Measurements from ENCODE around the gene LMOD3.

LMOD3 gene

DNA sequence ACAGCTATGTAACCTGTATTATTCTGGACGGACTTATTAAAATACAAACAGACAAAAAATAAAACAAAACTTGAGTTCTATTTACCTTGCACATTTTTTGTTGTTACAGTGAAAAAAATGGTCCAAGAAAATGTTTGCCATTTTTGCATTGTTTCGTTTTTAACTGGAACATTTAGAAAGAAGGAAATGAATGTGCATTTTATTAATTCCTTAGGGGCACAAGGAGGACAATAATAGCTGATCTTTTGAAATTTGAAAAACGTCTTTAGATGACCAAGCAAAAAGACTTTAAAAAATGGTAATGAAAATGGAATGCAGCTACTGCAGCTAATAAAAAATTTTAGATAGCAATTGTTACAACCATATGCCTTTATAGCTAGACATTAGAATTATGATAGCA lies 17.1 kb downstream of the LMOD3 start:
- TF ChIP-seq EZH2phosphoT487 (conservative IDR thresholded peaks at IDR 0.05; ENCODE audit: low read length) = no peak
- TF ChIP-seq, protein P1, sequence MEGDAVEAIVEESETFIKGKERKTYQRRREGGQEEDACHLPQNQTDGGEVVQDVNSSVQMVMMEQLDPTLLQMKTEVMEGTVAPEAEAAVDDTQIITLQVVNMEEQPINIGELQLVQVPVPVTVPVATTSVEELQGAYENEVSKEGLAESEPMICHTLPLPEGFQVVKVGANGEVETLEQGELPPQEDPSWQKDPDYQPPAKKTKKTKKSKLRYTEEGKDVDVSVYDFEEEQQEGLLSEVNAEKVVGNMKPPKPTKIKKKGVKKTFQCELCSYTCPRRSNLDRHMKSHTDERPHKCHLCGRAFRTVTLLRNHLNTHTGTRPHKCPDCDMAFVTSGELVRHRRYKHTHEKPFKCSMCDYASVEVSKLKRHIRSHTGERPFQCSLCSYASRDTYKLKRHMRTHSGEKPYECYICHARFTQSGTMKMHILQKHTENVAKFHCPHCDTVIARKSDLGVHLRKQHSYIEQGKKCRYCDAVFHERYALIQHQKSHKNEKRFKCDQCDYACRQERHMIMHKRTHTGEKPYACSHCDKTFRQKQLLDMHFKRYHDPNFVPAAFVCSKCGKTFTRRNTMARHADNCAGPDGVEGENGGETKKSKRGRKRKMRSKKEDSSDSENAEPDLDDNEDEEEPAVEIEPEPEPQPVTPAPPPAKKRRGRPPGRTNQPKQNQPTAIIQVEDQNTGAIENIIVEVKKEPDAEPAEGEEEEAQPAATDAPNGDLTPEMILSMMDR (IDR thresholded peaks at IDR 0.05; ENCODE audit: insufficient read depth, low read length, poor library complexity, severe bottlenecking) = no peak
- peaks cover 4% of the 10 kb centered on the region; the same call in 1 of the 2 replicates for H3K36me3 ChIP-seq (ENCODE audit: low read length)
- H3K9me2 ChIP-seq (replicated peaks; ENCODE audit: insufficient read depth, low read length) = no peaks in the 10 kb centered on the region
- H3K4me2 ChIP-seq (ENCODE audit: low read depth, low read length, poor library complexity, severe bottlenecking) = no peak overlapping the region
- no peak overlapping the region for H3K4me3 ChIP-seq (ENCODE audit: insufficient read depth, low read length, poor library complexity, severe bottlenecking)
- no peak overlapping the region for H3K27ac ChIP-seq (ENCODE audit: low read depth, low read length)
- H3K79me2 ChIP-seq (ENCODE audit: insufficient read depth, low read length) = no peaks in the 10 kb centered on the region
- no peaks in the 10 kb centered on the region for H4K20me1 ChIP-seq (ENCODE audit: low read depth, low read length)
- H3K9ac ChIP-seq (ENCODE audit: low read length) = no peak overlapping the region
- no peaks in the 10 kb centered on the region for H3K27me3 ChIP-seq (ENCODE audit: low read length)
- H2AFZ ChIP-seq (ENCODE audit: low read depth, low read length, severe bottlenecking) = no peak overlapping the region
- H3K9me3 ChIP-seq (ENCODE audit: insufficient read depth, low read length) = no peaks in the 10 kb centered on the region
- 0 out of 2 replicates have a peak, but pooled peaks cover 5% of the 10 kb centered on the region for H3F3A ChIP-seq (ENCODE audit: insufficient read depth)

DNA sequence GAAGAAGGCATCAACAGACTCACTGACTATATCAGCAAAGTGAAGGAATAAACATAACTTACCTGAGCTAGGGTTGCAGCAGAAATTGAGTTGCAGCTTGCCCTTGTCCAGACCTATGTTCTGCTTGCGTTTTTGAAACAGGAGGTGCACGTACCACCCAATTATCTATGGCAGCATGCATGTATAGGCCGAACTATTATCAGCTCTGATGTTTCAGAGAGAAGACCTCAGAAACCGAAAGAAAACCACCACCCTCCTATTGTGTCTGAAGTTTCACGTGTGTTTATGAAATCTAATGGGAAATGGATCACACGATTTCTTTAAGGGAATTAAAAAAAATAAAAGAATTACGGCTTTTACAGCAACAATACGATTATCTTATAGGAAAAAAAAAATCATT lies 17.8 kb downstream of the LMOD3 start:
- Histone ChIP-seq H3K4me2 (ENCODE audit: low read depth, low read length, poor library complexity, severe bottlenecking) (no peak overlapping the region), H3K36me3 (ENCODE audit: low read length) (peaks cover 4% of the 10 kb centered on the region; the same call in 1 of the 2 replicates), H3K79me2 (ENCODE audit: insufficient read depth, low read length) (no peaks in the 10 kb centered on the region; the same call in 1 of the 2 replicates), H3F3A (ENCODE audit: insufficient read depth) (0 out of 2 replicates have a peak, but pooled peaks cover 5% of the 10 kb centered on the region), H3K27me3 (ENCODE audit: low read length) (no peaks in the 10 kb centered on the region), H3K9ac (ENCODE audit: low read length) (no peak overlapping the region), H3K9me3 (ENCODE audit: insufficient read depth, low read length) (no peaks in the 10 kb centered on the region), H2AFZ (ENCODE audit: low read depth, low read length, severe bottlenecking) (no peak overlapping the region), H4K20me1 (ENCODE audit: low read depth, low read length) (no peaks in the 10 kb centered on the region), H3K9me2 (replicated peaks; ENCODE audit: insufficient read depth, low read length) (no peaks in the 10 kb centered on the region), H3K27ac (ENCODE audit: low read depth, low read length) (no peak overlapping the region), H3K4me3 (ENCODE audit: insufficient read depth, low read length, poor library complexity, severe bottlenecking) (no peak overlapping the region)
- no peak for TF ChIP-seq EZH2phosphoT487 (conservative IDR thresholded peaks at IDR 0.05; ENCODE audit: low read length)
- TF ChIP-seq, protein P1 (IDR thresholded peaks at IDR 0.05; ENCODE audit: insufficient read depth, low read length, poor library complexity, severe bottlenecking) = no peak

DNA sequence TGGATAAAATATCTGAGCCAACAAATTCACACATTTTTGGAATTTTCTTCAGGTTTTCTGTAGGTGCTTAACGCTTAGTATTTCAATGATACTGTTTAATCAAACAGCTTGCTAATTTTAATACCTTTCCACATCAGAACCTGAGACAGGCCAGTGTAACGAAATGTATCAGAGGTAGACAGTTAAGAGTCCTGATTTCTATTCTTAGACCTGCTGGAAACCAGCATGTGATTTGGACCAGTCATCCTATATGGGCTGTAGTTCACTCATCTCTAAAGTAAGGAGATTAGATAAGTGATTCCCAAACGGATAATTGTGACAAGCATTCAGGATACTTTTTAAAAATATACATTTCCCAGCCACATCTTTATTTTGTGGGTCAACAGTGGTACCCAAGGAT lies 19.3 kb downstream of the LMOD3 start:
- TF ChIP-seq, protein P1 (IDR thresholded peaks at IDR 0.05; ENCODE audit: insufficient read depth, low read length, poor library complexity, severe bottlenecking) = no peak
- TF ChIP-seq EZH2phosphoT487 (conservative IDR thresholded peaks at IDR 0.05; ENCODE audit: low read length) = no peak
- Histone ChIP-seq H3K9me3 (ENCODE audit: insufficient read depth, low read length) (no peaks in the 10 kb centered on the region), H2AFZ (ENCODE audit: low read depth, low read length, severe bottlenecking) (no peak overlapping the region), H3K27me3 (ENCODE audit: low read length) (no peaks in the 10 kb centered on the region), H3K9me2 (replicated peaks; ENCODE audit: insufficient read depth, low read length) (no peaks in the 10 kb centered on the region), H3F3A (ENCODE audit: insufficient read depth) (0 out of 2 replicates have a peak, but pooled peaks cover 5% of the 10 kb centered on the region), H3K27ac (ENCODE audit: low read depth, low read length) (no peak overlapping the region), H3K4me3 (ENCODE audit: insufficient read depth, low read length, poor library complexity, severe bottlenecking) (no peak overlapping the region), H3K36me3 (ENCODE audit: low read length) (peaks cover 4% of the 10 kb centered on the region; the same call in 1 of the 2 replicates), H3K79me2 (ENCODE audit: insufficient read depth, low read length) (no peaks in the 10 kb centered on the region; the same call in 1 of the 2 replicates), H4K20me1 (ENCODE audit: low read depth, low read length) (no peaks in the 10 kb centered on the region), H3K4me2 (ENCODE audit: low read depth, low read length, poor library complexity, severe bottlenecking) (no peak overlapping the region), H3K9ac (ENCODE audit: low read length) (no peak overlapping the region)
